ENCODE results near the gene ADARB2.

Gene ADARB2

DNA sequence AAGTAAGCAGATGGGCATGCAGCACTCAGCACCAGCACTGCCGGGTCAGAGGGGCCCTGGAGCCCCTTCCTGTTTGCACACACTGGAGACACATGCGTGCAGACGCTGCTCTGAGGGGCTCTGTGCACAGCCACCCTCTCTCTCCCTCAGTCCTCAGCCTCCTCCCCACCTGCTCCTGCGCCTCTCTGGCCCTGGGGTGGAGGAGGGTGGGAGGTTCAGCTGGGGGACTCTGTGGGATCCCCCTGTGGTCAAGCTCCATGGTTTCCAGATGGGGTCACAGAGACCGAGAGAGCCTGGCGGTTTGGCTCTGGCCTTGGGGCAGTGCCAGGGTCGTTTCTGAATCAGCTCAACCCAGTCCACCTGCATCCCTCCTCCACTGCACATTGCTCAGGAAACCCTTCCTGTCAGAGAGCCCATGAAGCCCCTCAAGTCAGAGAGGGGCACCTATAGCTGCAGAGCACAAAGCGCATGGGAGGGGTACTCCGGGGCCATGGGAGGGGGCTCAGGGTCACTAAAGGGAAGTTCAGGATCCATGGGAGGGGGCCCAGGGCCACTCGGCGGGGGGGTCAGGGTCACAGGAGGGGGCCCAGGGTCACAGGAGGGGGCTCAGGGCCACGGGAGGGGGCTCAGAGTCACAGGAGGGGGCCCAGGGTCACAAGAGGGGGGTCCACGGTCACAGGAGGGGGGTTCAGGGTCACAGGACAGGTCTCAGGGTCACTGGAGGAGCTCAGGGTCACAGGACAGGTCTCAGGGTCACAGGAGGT, 161.7 kb downstream of the ADARB2 start:
- peak in 1 of 10 donors; percentile 57 for DNase-seq
- intact Hi-C loops (cut with DNase I), result no loop called here

DNA sequence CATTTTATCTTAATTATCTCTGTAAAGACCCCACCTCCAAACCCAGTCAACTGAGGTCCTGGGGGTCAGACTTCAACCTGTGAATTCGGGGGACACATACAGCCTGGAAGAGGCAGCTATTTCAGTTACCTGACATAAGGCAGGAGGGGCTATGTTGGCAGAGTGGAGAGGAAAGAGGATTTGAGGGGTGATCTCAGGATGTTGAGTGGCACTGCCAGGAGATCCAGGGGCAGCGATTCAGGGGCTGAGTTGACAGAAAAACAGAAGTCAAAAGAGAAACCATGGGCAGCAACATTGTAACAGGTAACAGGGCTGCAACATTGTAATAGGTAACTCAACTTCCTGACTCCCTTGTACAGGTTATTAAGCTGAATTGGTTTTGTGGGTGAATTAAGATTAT, 162.6 kb downstream of the ADARB2 start:
- DNase-seq, result peak in 1 of 10 donors; percentile 53
- intact Hi-C loops (cut with DNase I), result no loop called here

DNA sequence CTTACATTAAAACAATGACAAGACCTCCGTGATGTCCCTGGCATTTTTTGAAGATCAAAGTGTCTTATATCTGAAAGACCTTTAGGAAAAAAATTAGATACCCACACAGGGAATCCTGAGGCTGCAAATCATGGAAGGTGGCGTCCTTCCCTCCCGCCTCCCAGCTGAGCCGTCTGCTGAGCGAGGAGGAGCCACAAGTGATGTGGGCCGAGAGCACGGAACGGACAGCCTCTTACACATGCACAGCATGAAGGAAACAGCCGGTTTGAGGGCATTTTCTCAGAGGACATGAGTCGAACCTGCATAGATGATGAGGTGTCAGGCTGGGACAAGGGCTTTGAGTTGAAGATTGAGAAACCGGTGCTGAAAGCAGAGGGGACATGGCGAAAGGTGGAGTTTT, 163.3 kb downstream of the ADARB2 start:
- intact Hi-C loops (cut with DNase I), result no loop called here

DNA sequence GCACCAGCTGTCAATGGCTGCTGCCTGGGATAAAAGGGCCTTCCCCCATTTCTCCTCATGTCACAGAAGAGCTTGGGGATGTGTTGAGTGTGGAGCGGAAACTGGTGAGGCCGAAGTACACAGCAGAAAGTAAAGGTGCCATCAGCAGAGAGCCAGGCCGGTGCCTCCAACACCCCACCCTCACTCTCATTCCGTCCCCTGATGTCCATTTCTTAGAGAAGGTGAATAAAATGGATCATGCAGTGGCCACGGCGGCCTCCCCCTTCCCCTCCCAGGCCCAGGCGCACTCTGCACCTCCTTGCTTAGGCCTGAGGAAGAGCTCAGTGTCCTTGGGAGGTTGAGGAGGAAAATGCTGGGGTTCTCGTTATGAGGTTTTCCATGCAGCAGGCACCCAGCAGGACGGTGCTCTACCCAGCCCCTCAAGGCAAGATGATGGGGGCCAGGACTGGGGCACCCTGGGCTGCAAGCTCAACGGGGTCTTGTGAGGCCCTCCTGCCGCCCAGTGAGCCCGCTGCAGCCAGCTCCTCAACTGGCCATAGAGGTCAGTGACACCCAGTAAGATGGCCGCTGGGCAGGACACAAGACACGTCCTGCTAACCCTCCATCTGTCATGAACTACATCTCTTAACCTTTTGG, 163.9 kb downstream of the ADARB2 start:
- intact Hi-C loops (cut with DNase I), result no loop called here
- DNase-seq, result peak in 3 of 10 donors; percentile 6 to 75 (median 59)

More for the DNA sequence above, 163.3 kb downstream of the ADARB2 start:
- DNase-seq, result peak in 2 of 10 donors; percentile 5 to 38

DNA sequence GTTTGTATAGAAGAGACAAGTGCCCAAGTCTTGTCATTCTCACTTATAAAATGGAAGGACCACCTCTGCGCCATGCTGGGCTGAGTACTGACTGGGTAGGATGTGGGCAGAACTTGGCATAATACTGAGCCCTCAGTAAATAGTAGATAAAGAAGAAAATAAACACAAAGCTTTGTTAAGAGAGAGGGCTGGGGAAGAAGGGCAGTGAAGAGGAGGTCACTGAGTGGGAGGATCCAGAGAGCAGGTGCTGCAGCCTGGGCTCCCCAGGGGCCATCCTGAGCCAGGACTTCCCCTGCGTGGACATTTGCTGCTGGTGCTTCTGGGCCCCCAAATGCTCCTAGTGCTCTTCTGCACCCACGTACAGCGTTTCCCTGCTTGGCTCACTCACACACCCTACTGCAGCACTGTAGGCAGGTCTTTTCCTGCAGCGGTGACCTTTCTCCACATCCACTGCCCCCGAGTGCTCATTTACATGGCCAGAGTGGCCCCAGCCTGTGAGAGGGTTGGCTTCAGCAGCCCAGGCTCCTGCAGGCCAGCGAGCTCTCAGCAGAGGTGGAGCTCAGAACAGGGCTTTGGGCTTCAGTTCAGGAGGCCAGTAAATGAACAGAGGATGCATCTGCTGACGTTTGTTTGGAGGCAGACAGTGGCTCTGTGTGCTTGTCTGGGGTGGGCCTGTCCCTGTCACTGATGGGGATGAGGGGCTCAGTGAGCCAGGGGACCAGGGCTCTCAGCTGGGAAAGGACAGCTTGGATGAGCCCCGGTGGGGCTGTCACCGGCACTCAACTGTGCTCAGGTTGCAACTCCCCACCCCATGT, 164.6 kb downstream of the ADARB2 start:
- peak in 2 of 10 donors; percentile 8 to 49 for DNase-seq
- intact Hi-C loops (cut with DNase I), result no loop called here

DNA sequence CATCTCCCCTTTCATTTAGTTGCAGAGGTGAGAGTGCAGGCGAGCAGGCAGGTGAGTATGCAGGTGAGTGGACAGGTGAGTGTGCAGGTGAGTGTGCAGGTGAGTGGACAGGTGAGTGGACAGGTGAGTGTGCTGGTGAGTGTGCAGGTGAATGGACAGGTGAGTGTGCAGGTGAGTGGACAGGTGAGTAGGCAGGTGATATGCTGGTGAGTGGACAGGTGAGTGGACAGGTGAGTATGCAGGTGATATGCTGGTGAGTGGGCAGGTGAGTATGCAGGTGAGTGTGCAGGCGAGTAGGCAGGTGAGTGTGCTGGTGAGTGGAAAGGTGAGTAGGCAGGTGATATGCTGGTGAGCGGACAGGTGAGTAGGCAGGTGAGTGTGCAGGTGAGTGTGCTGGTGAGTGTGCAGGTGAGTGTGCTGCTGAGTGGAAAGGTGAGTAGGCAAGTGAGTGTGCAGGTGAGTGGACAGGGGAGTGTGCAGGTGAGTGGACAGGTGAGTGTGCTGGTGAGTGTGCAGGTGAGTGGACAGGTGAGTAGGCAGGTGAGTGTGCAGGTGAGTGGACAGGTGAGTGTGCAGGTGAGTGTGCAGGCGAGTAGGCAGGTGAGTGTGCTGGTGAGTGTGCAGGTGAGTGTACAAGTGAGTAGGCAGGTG, 165.6 kb downstream of the ADARB2 start:
- peak in 1 of 10 donors; percentile 32 for DNase-seq
- intact Hi-C loops (cut with DNase I), result no loop called here

DNA sequence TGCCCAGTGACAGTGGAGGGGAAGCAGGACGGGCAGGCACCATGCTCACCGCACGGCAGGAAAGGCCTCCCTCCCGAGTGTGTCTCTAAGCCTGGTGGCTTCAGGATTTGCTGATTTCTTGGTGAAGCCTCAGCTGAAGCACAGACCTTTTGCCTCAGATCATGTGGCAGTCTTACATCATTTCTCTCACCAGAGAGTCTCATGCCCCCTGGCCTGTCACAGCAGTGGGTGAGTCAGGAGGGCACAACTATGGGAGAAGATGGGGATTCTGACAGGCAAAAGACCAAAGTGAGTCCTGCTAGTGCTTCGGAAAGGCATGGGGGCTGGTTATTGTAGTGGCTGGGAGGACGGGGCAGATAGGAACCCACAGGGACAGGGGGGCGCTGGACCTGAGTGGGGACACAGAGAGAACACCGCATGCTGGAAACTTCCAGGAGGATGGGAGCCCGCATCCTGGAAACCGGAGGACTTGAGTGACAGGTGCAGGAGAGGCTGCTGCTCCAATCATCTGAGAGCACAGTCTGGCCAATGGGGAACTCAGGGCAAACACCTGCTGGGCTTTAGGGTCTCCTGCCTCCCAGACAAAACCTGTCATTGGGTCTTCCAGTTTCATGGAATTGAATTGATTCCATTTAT, 166.8 kb downstream of the ADARB2 start:
- DNase-seq, result peak in 2 of 10 donors; percentile 3 to 68
- intact Hi-C loops (cut with DNase I), result no loop called here

DNA sequence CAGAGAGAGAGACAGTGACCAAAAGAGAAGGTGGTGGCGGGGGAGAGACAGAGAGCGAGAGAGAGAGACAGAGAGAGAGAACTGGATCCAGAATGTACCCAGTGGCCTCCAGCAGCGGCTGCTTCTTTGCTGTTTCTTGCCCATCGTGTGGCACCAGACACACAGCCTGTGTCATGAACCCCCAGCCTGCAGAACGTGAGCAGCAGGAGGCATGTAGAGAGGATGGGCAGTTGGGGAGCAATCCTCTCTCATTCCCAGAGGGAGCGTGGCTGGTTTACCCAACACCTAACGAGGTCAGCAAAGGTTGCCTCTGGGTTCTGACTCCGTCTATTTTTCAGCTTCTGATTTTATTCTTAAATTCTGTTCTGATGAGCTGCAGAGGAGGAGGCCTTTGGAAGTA, 168.1 kb downstream of the ADARB2 start:
- intact Hi-C loops (cut with DNase I), result no loop called here
- peak in 2 of 10 donors; percentile 5 to 64 for DNase-seq

DNA sequence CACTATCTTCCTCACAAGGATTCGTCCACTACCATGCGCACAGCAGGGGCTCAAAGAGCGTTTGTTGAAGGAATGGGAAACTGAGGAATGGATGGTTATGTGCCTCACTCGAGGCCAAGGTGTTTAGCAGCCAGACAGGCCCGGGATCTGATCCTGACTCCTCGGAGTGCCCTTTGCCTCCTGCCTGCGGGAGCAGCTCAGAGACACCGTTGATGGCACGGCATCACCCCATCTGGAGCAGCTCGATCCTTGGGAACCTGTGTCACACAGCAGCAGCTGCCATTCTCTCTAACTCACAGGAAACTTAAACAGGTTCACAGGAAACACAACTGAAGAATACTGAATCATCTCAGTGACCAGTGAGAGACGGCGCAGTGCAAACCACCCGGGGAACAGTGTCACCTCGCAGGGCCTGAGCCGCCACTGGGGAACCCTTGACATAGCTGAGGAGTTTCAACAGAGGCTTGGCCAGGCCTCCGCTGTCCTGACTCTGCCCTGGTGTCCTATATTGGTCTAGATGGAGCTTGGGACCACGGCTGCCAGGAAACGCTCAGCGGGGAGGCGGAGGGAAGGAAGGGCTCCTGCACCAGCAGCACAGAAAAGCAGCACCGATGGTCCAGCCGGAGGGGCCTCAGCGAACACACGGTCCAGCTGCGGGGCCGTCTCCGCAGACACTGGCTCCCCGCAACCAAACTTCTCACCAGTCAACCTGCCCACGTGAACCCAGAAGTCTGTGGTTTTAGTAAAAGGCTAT, 169.4 kb downstream of the ADARB2 start:
- DNase-seq, result peak in 2 of 10 donors; percentile 6 to 77
- intact Hi-C loops (cut with DNase I), result no loop called here

DNA sequence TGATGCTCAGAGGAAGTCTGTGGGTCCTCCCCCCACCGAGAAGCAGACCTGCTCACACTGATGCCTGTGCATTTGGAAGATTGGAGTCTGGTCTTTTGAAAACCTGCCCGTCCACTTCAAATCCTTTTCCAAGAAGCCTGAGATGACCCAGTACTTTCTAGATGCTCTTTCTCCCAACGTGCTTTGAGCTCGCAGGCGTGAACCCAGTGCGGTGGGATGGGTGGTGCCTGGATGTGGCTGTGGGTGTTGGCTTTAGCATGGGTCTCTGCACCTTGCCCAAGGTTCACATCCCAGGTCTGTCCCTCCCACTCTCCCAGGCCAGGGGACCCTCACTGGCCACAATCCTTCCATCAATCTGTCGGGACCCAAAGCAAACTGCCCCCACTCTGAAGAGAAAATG, 170.2 kb downstream of the ADARB2 start:
- DNase-seq, result peak in 1 of 10 donors; percentile 79

DNA sequence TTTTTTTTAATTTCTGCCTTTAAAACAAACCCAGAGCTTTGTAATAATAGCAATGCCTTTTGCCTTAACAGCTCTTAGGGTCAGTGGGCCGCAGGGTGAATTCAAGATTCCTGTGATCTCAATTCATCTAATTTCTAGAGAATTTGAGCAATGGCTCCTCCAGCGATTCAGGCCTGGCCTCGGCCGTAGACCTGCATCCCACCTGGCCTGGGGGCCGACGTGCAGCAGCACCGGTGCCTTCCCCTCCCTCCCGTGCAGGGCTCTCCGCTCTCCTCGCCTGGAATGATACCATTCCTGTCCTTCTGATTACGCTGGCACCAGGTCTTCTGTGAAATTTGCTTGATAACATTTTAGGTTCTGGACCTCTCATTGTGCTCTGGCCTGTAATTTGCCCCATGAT, 172.5 kb downstream of the ADARB2 start:
- DNase-seq, result peak in 1 of 10 donors; percentile 69
- intact Hi-C loops (cut with DNase I), result no loop called here

More for the DNA sequence above, 170.2 kb downstream of the ADARB2 start:
- intact Hi-C loops (cut with DNase I), result no loop called here

DNA sequence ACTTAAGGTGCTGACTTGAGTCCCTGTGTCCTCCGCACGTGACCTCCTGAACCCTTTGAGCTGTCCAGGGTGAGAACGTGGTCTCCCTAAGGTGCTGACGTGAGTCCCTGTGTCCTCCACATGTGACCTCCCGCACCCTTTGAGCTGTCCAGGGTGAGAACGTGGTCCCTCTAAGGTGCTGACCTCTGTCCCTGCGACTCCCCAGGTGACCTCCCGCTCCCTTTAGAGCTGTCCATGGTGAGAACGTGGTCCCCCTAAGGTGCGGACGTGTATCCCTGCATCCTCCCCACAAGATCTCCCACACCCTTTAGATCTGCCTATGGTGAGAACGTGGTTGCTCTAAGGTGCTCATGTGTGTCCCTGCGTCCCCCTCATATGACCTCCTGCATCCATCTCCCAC, 174.3 kb downstream of the ADARB2 start:
- no peak for DNase-seq
- intact Hi-C loops (cut with DNase I), result no loop called here

DNA sequence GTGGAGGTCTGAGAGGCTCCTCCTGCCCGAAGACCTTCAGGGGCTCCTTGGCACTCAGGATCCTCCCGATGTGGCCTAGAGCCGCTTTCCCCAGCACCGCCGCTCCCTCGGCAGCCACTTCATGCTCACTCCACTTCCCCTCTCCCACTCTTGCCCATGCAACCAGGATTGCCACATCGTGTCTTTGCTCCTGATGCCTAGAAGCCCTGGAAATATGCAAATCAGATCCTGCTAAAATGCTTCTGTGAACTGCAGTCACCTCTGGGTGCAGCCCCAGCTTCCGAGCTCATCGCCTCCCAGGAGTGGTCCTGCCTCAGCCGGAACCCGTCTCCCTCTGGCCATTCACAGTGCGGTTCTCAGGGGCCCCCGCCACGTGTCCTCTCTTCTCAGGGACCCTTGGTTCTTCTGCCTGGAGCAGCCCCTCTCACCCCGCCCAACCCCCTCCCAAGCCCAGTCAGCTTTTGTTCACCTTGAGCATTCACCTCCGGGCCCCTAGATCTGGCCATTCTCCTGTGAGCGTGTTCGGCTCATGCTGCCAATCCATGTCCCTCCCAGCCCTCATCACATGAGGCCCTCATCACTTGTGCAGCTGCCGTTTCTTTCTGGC, 175.5 kb downstream of the ADARB2 start:
- intact Hi-C loops (cut with DNase I), result no loop called here
- peak in 1 of 10 donors; percentile 37 for DNase-seq

DNA sequence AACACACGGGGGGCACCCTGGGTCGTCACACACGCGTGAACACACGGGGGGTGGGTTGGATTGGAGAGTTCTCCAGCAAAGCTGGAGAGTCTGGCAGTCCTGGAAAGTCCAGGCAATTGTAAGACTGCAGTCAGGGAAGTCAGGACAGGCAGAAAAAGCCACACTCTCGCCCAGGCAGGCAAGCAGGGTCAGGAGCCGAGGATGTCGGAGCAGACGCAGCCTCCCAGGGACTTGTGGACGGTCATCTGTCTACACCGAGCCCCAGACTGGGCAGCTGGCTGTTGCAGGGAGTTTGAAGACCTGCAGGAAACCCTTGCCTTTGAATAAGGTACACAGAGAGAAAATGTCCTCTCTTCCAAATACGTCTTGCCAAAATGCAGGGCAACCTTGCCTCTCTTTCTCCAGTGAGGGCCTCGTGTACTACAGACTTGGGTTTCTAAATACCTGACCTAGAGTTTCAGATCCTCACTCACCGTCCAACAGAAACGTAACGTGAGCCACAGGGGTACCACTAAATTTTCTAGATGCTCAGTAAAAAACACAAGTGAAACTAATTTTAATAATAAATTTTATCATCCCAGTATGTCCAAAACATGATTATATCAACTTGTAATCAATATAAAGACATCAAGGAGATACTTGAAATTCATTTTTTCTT, 176.7 kb downstream of the ADARB2 start:
- peak in 1 of 10 donors; percentile 36 for DNase-seq

DNA sequence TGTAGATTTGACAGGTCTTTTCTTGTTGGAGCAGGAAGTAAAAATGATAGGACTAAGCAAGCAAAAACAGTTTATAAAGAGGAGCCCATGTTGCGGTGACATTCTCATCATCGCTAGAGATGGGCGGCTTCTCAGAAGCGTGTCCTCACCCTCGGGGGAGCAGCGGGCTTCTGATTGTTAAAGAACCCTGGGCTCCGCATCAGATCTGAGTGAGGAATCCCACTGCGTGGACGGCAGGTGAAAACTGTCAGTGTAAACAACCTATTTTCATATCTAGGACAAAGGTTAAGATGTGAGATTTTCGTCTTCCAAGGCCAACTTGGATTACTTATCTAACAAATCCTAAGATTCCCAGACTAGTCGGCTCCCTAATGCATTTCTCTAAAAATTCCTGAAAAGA, 177.6 kb downstream of the ADARB2 start:
- intact Hi-C loops (cut with DNase I), result no loop called here

More for the DNA sequence above, 176.7 kb downstream of the ADARB2 start:
- intact Hi-C loops (cut with DNase I), result no loop called here

DNA sequence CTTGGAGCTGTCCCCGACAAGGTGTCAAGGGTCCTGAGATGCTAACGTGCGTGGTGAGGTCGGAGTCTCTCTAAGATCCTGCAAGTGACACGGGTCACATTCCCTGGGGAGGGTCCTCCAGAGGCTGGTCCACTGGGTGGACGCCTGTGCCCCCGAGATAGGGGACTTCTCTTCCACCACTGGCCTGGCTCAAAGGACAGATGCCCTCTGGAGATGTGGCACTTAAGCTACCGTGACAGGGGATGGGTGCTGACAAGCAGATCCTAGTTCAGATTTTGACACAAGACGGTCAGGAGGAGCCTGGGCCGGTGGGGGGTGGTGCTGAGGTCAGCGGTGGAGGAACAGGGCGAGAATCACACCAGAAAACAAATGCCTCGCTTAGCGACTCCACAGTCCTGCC, 178.0 kb downstream of the ADARB2 start:
- DNase-seq, result peak in 2 of 10 donors; percentile 5 to 66
- intact Hi-C loops (cut with DNase I), result no loop called here

More for the DNA sequence above, 177.6 kb downstream of the ADARB2 start:
- DNase-seq, result peak in 1 of 10 donors; percentile 29

DNA sequence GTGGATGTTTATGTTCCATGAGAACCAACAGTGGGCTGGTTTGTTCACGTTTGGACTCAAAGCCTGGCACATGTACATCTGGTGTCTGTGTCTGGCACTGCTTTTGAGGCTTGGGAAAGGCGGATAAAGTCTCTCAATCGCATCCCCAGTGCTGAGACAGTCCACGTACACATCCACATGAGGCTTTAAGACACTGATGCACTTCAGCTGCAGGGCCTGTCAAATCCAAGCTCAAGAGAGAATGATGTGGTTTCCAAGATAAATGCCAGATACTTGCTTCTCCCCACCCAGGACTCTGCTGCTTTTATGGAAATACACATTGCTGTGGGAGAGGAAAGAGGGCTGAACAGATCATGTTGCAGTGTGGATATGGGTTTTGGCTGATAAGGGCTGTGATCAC, 178.4 kb downstream of the ADARB2 start:
- DNase-seq, result peak in 2 of 10 donors; percentile 5 to 19
- intact Hi-C loops (cut with DNase I), result no loop called here

DNA sequence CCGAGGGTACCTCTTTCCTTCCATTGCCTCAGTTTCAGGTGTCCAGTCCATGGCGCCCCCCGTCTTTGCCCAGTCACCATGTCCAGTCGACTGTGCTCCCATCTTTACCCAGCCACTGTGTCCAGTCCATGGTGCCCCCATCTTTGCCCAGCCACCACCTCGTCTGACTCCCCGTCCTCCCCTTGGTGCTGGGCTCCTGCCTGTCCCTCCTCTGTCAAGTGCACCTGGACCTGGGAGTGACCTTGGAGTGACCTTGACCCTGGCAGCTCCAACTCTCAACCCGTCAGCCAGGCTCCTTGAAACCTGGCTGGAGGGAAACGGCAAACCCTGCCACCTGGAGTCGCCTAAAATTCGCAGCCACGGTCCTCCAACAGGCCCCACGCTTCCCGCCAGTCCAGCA, 180.2 kb downstream of the ADARB2 start:
- intact Hi-C loops (cut with DNase I), result no loop called here

More for the DNA sequence above, 180.2 kb downstream of the ADARB2 start:
- DNase-seq, result peak in 3 of 10 donors; percentile 7 to 77 (median 75)

Measured in posterior cingulate gyrus (tissue), 11 donors.